Bronchial epithelial cell (primary cell): ENCODE data around the gene ALG14. TPM values are rescaled to one million over a fixed set of nuclear protein-coding genes. Genes with fewer than 3 reads are reported as not detected.

Source experiments
- DNase-seq: peaks from one replicate; pipeline ENCODE4 v3.0.0-alpha.2; 2010; ENCODE audit warnings: low read depth
- FAIRE-seq: peaks from 2 replicates; lab custom pipeline; 2011; peaks lifted over from hg19 to GRCh38; lab: Jason Lieb, UNC
- H3K27me3 ChIP-seq: 2 replicates; pipeline ENCODE4 v1.5.1; 2011; ENCODE audit warnings: low read length; ENCODE audit not compliant: control insufficient read depth, insufficient read depth
- H3K36me3 ChIP-seq: 2 replicates; pipeline ENCODE4 v1.5.1; 2011; ENCODE audit warnings: low read length; ENCODE audit not compliant: control insufficient read depth, insufficient read depth
- H3K4me3 ChIP-seq: 2 replicates; pipeline ENCODE4 v1.5.1; 2011; ENCODE audit warnings: mild to moderate bottlenecking, low read depth, low read length, control low read depth
- total RNA-seq: library from RNA; depleted of rRNA; stranded (reverse); fragments of >200 nt; gene quantifications from 2 replicates; pipeline ENCODE4 v1.2.1, GENCODE V29; 2014
- TF ChIP-seq, protein P1 (sequence below): IDR thresholded peaks from 2 replicates; pipeline ENCODE4 v1.5.1; 2011; ENCODE audit warnings: mild to moderate bottlenecking, moderate library complexity, low read length, control low read depth, inconsistent platforms; ENCODE audit not compliant: insufficient read depth, severe bottlenecking

Gene ALG14
- total RNA-seq, 1 donor from 2014 or later = 0.53 TPM

DNA sequence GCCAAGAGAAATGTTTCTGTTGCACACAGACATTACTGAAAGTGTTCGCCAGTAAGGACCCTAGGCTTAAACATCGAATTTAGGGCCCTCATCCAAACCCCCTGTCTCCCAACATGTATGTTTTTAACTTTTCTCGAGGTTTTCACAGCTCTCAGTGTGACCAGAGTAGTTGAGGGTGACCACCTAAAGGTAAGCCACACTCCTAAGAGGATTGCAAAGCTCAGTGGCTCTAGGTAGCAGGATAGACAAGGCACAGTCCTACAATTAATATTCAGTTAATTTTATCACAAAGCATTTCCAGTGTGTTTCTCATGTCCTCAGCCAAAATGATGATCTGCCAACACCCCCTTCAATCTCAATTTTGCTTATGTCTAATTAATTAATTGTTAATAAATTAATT, 695 bp upstream of the ALG14 start:
- Histone ChIP-seq H3K27me3 (no peaks in the 10 kb centered on the region), H3K4me3 (peak overlapping the region; percentile 79), H3K36me3 (peaks cover 2% of the 10 kb centered on the region)
- DNase-seq (no peak), FAIRE-seq (no peak)
- TF ChIP-seq, protein P1, sequence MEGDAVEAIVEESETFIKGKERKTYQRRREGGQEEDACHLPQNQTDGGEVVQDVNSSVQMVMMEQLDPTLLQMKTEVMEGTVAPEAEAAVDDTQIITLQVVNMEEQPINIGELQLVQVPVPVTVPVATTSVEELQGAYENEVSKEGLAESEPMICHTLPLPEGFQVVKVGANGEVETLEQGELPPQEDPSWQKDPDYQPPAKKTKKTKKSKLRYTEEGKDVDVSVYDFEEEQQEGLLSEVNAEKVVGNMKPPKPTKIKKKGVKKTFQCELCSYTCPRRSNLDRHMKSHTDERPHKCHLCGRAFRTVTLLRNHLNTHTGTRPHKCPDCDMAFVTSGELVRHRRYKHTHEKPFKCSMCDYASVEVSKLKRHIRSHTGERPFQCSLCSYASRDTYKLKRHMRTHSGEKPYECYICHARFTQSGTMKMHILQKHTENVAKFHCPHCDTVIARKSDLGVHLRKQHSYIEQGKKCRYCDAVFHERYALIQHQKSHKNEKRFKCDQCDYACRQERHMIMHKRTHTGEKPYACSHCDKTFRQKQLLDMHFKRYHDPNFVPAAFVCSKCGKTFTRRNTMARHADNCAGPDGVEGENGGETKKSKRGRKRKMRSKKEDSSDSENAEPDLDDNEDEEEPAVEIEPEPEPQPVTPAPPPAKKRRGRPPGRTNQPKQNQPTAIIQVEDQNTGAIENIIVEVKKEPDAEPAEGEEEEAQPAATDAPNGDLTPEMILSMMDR = no peak

DNA sequence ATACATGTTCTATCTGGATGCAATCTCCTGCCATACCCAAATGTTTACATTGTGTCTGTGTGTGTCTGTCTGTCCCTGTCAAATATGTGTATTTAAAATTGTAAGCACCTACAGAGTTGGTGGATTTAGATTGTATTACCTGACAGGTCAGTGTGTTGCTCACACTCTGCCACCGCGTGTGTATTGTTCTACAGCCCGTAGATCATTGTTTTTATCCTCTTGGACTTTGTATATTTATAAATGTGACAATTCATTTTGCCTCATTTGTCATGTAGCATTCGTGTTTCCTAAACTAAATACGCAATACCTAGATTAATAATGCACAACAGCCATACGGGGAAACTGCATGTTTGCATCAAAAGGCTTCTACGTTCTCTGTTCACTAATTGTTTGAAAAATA, 634 bp downstream of the ALG14 start:
- TF ChIP-seq, protein P1 = no peak
- peaks cover 2% of the 10 kb centered on the region for H3K36me3 ChIP-seq
- no peaks in the 10 kb centered on the region for H3K27me3 ChIP-seq
- peak overlapping the region; percentile 79 for H3K4me3 ChIP-seq
- DNase-seq (no peak), FAIRE-seq (no peak)

DNA sequence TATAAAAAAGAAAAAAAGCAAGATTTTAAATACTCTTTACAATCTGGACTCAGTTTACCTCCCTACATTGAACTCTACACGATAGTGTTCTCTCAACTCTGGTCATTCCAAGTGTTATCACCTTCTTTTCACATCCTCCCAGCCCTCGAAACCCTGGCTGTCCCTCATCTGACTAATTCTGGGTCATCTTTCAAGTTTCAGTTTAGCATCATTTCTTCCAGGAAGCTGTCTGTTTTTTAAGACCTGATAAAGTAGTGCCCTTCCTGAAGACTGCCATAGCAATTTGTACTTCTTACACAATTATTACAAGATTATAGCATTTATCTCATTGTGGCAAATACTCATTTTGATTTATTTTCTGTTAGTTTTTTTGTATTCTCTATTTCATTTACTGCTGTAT, 1.2 kb downstream of the ALG14 start:
- DNase-seq = no peak
- no peak overlapping the region for H3K4me3 ChIP-seq
- no peak for FAIRE-seq
- TF ChIP-seq, protein P1 = no peak
- H3K36me3 ChIP-seq = peaks cover 2% of the 10 kb centered on the region
- H3K27me3 ChIP-seq = no peaks in the 10 kb centered on the region

DNA sequence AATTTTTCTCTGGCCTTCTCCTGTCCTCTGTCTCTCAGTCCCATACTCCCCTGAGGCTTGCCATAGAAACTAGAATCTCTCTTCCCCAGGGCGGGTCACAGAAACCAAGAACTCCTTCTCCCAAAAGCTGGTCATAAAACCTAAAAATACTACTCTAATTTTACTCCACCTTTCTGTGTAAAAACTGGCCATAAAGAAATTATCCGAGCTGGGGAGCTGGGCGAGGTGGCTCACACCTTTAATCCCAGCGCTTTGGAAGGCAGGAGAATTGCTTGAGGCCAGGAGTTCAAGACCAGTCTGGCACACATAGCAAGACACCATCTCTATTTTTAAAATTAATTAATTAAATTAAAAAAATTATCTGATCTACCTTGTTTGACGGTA, 3.0 kb downstream of the ALG14 start:
- Histone ChIP-seq H3K4me3 (no peak overlapping the region), H3K36me3 (peaks cover 2% of the 10 kb centered on the region), H3K27me3 (no peaks in the 10 kb centered on the region)
- TF ChIP-seq, protein P1 = no peak
- DNase-seq = no peak
- no peak for FAIRE-seq

DNA sequence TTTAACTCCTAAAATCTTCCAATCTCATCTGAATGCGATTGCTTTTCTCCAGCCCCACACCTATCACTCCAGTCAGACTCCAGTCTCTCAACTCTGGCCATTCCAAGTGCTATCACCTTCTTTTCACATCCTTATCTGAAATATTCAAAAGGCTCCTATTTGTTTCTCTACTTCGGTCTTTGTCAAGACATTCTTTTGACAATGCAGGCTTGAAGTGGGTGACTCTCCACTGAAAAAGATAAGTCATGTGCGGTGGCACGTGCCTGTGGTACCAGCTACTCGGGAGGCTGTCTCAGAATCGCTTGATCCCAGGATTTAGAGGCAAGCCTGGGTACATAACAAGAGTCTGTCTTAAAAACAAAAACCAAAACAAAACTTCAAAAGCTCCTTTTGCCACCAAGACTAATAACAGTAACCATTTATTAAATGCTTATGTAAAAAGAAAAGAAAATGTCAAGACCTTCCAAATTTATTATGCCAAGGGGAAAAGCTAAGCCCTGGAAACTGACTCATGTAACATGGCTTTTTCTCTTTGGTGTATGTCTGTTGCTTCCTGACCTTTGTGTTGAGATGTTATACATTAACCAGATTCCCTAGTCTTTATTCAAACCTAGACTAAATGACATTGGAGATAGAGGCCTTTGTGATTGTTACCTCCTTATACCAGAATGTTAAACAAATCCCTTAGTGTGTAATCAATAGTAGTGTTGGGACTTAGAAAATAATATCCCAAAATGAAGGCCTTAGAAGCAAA, 3.6 kb downstream of the ALG14 start:
- Histone ChIP-seq H3K4me3 (no peak overlapping the region), H3K27me3 (no peaks in the 10 kb centered on the region), H3K36me3 (peaks cover 2% of the 10 kb centered on the region)
- TF ChIP-seq, protein P1 = no peak
- DNase-seq (no peak), FAIRE-seq (no peak)

DNA sequence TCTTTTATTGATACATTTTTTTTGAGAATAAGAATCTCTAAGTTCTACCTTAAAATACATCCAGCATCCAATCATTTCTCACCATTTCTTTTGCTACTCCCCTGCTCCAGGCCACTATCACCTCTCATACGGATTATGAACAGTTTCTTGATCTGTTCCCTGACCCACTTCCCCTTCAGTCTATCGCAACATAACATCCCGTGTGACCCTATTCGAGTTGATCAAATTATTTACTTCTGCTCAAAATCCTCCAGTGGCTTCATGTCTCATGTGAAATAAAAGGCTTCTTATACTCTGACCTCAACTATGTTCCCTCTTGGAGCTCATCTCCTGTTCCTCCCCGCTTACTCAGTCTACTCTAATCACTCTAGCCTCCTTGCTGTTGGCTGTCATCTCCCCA, 5.2 kb downstream of the ALG14 start:
- H3K36me3 ChIP-seq = peaks cover 2% of the 10 kb centered on the region
- no peak for FAIRE-seq
- TF ChIP-seq, protein P1 = no peak
- no peak overlapping the region for H3K4me3 ChIP-seq
- DNase-seq = no peak
- H3K27me3 ChIP-seq = no peaks in the 10 kb centered on the region
